Stomach (tissue), 9 donors: ENCODE measurements around the gene CLCA4. TPM values are rescaled to one million over a fixed set of nuclear protein-coding genes. Genes with fewer than 3 reads are reported as not detected.
"Not testable (repeated sequence)": the region's sequence is repeated elsewhere in the genome, so short reads cannot be mapped to it uniquely, and the experiment has no call there.

Experiments
- DNase-seq, 2 donors: peaks; one replicate each; pipeline versions ENCODE4 v3.0.0 to v3.0.0-alpha.2; 2013 to 2019
- H3K27ac ChIP-seq, 5 donors: fragments of 200-600 bp in 4 of 5; sonication (generic) in 4 of 5; one replicate each; pipeline ENCODE4 v1.5.1; 2013 to 2019; ENCODE audit warnings: mild to moderate bottlenecking in 1 of 5, moderate library complexity in 1 of 5
- H3K27me3 ChIP-seq, 3 donors: fragments of 200-600 bp; sonication (generic); one replicate each; pipeline ENCODE4 v1.5.1; 2017 to 2019; ENCODE audit warnings: mixed run types in 1 of 3
- H3K36me3 ChIP-seq, 4 donors: fragments of 200-600 bp; sonication (generic); 1 replicate in 3 of 4; 2 replicates in 1 of 4; pipeline ENCODE4 v1.5.1; 2016 to 2019
- H3K4me1 ChIP-seq, 4 donors: fragments of 200-600 bp; sonication (generic); one replicate each; pipeline ENCODE4 v1.5.1; 2016 to 2019
- H3K4me3 ChIP-seq, 4 donors: fragments of 200-600 bp; sonication (generic) in 3 of 4; one replicate each; pipeline ENCODE4 v1.5.1; 2016 to 2019; ENCODE audit warnings: mild to moderate bottlenecking in 1 of 4
- H3K9me3 ChIP-seq, 4 donors: fragments of 200-600 bp; sonication (generic); one replicate each; pipeline ENCODE4 v1.5.1; 2016 to 2019
- EP300 ChIP-seq: sonication (generic); formaldehyde crosslinking; IDR thresholded peaks from one replicate; pipeline ENCODE4 v1.6.1; 2017; ENCODE audit warnings: antibody characterized with exemption
- POLR2A ChIP-seq, 4 donors: fragments of 450-650 bp; IDR thresholded peaks; one replicate each; pipeline ENCODE4 v1.6.1; 2016; ENCODE audit warnings: antibody characterized with exemption in 4 of 4, control low read depth in 2 of 4, mild to moderate bottlenecking in 1 of 4, moderate library complexity in 1 of 4
- POLR2AphosphoS5 ChIP-seq, 3 donors: sonication (generic); formaldehyde crosslinking; IDR thresholded peaks; one replicate each; pipeline ENCODE4 v1.6.1; 2016; ENCODE audit warnings: antibody characterized with exemption in 3 of 3
- WGBS, 5 donors: extraction: QIAGEN DNeasy Blood & Tissue Kit in 3 of 5; methylation state at CpG; one replicate each; pipeline versions ENCODE4 v1.1.5 to v1.1.7; 2013 to 2018; 5-methylcytosine and 5-hydroxymethylcytosine counted together
- intact Hi-C: fragments of 100-400 bp; cut with DNase I; formaldehyde crosslinking; loops from one replicate; pipeline ENCODE4 v1.15.1; 2023; ENCODE audit warnings: low total_unique reads
- polyA plus RNA-seq, 3 donors: library from polyadenylated mRNA; stranded (reverse); fragments of 200-250 nt; gene quantifications; one replicate each; pipeline ENCODE4 v1.2.3, GENCODE V29; 2013
- total RNA-seq, 5 donors: library from RNA; depleted of rRNA; stranded (reverse); fragments of >200 nt; gene quantifications; one replicate each; pipeline versions ENCODE4 v1.1.0 to v1.2.3, GENCODE V29; 2014 to 2016
- TF ChIP-seq, protein P1 (sequence below), 7 experiments: fragments of 450-650 bp in 4 of 7; fragments of 200-600 bp in 3 of 7; sonication (generic) in 3 of 7; IDR thresholded peaks; one replicate each; pipeline ENCODE4 v1.5.1; 2016 to 2019; ENCODE audit warnings: antibody characterized with exemption in 7 of 7, control low read depth in 2 of 7, mild to moderate bottlenecking in 1 of 7
- donor health status: healthy with polysubstance abuse.
- donor health status: Bipolar disorder and iron deficiency.
- donor health status: healthy.

Gene CLCA4
- total and polyA plus RNA-seq, 8 donors = 0.46 to 142 (median 1.1) TPM; not detected in 5

DNA sequence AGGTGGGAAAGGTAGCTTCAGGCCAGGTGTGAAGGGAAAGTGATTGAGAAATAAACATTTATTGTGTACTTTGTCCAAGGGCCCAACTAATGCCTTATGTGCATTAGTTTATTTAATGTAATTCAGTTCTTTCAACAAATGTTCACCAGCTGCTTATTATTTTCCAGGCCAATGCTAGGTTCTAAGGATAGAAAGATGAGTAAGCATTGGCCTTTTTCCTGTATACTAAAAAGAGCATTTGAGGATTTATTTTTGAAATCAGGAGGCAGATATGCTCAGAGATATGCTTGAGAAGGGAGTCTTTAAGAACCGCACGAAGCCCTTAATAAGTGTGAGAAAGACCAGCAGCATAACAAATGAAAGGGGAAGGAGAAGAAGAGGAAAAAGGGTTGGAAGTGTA lies 46.2 kb upstream of the CLCA4 start:
- WGBS, 5 donors = 54 to 79% (median 72%) methylated on average over 2 of the region's 2 CpGs
- DNase-seq = no peak
- no peak overlapping the region for H3K27ac ChIP-seq
- no peak for TF ChIP-seq POLR2A (IDR thresholded peaks at IDR 0.05)
- no peak for TF ChIP-seq EP300
- TF ChIP-seq, protein P1, sequence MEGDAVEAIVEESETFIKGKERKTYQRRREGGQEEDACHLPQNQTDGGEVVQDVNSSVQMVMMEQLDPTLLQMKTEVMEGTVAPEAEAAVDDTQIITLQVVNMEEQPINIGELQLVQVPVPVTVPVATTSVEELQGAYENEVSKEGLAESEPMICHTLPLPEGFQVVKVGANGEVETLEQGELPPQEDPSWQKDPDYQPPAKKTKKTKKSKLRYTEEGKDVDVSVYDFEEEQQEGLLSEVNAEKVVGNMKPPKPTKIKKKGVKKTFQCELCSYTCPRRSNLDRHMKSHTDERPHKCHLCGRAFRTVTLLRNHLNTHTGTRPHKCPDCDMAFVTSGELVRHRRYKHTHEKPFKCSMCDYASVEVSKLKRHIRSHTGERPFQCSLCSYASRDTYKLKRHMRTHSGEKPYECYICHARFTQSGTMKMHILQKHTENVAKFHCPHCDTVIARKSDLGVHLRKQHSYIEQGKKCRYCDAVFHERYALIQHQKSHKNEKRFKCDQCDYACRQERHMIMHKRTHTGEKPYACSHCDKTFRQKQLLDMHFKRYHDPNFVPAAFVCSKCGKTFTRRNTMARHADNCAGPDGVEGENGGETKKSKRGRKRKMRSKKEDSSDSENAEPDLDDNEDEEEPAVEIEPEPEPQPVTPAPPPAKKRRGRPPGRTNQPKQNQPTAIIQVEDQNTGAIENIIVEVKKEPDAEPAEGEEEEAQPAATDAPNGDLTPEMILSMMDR (IDR thresholded peaks at IDR 0.05) = no peak
- TF ChIP-seq POLR2AphosphoS5 (IDR thresholded peaks at IDR 0.05) = no peak
- H3K4me3 ChIP-seq = no peak overlapping the region
- H3K27me3 ChIP-seq = peaks cover 0 to 8% (median 0%) of the 10 kb centered on the region in 3 donors
- intact Hi-C loops = loop anchor here (10.0 kb wide), 1 partner anchor 126 kb away; no protein-coding TSS in a partner anchor
- H3K4me1 ChIP-seq = peaks cover 6 to 45% (median 14%) of the 10 kb centered on the region in 4 donors
- H3K36me3 ChIP-seq = no peaks in the 10 kb centered on the region
- H3K9me3 ChIP-seq = no peaks in the 10 kb centered on the region

GRCh38 chr1:86502125-86502646 lies 44.7 kb upstream of the CLCA4 start:
- intact Hi-C loops = loop anchor here (10.0 kb wide), 1 partner anchor 127 kb away; no protein-coding TSS in a partner anchor
- DNase-seq = peak in 1 of 2 donors; percentile 44
- not testable (repeated sequence) for H3K27me3 ChIP-seq, H3K9me3 ChIP-seq, H3K36me3 ChIP-seq, H3K27ac ChIP-seq
- 21 to 55% (median 39%) methylated on average over 16 of the region's 16 CpGs for WGBS, 5 donors
- Histone ChIP-seq H3K4me3 (peak overlapping the region in 3 of 4 donors; percentile 4 to 22 (median 20)), H3K4me1 (peaks cover 6 to 49% (median 14%) of the 10 kb centered on the region in 4 donors)
- TF ChIP-seq, protein P1 (IDR thresholded peaks at IDR 0.05) = peak in 3 of 7 experiments; percentile 15 to 45 (median 34)

GRCh38 chr1:86502721-86503405 lies 44.0 kb upstream of the CLCA4 start:
- Histone ChIP-seq H3K27ac (peak overlapping the region in 3 of 5 donors; percentile 22 to 60 (median 26)), H3K9me3 (no peaks in the 10 kb centered on the region), H3K36me3 (no peaks in the 10 kb centered on the region), H3K4me1 (peaks cover 6 to 49% (median 14%) of the 10 kb centered on the region in 4 donors), H3K27me3 (peaks cover 0 to 8% (median 0%) of the 10 kb centered on the region in 3 donors), H3K4me3 (peak overlapping the region in 3 of 4 donors; percentile 4 to 33 (median 20))
- 35 to 62% (median 42%) methylated on average over 18 of the region's 18 CpGs for WGBS, 5 donors
- intact Hi-C loops = loop anchor here (10.0 kb wide), 1 partner anchor 128 kb away; no protein-coding TSS in a partner anchor
- peak in 1 of 2 donors; percentile 47 for DNase-seq
- no peak for TF ChIP-seq POLR2A (IDR thresholded peaks at IDR 0.05)
- TF ChIP-seq POLR2AphosphoS5 (IDR thresholded peaks at IDR 0.05) = no peak
- TF ChIP-seq, protein P1 (IDR thresholded peaks at IDR 0.05) = no peak
- TF ChIP-seq EP300 = no peak

GRCh38 chr1:86503406-86504136 lies 43.3 kb upstream of the CLCA4 start:
- intact Hi-C loops = loop anchor here (10.0 kb wide), 1 partner anchor 129 kb away; no protein-coding TSS in a partner anchor
- H3K27me3 ChIP-seq = peaks cover 0 to 7% (median 0%) of the 10 kb centered on the region in 3 donors
- H3K36me3 ChIP-seq = no peaks in the 10 kb centered on the region
- 19 to 39% (median 30%) methylated on average over 18 of the region's 18 CpGs for WGBS, 5 donors
- peaks cover 6 to 49% (median 14%) of the 10 kb centered on the region in 4 donors for H3K4me1 ChIP-seq
- TF ChIP-seq, protein P1 (IDR thresholded peaks at IDR 0.05) = no peak
- TF ChIP-seq POLR2AphosphoS5 (IDR thresholded peaks at IDR 0.05) (no peak), POLR2A (IDR thresholded peaks at IDR 0.05) (no peak), EP300 (no peak)
- peak in 1 of 2 donors; percentile 66 for DNase-seq
- H3K4me3 ChIP-seq = peak overlapping the region; percentile 18 to 33 (median 20)
- no peaks in the 10 kb centered on the region for H3K9me3 ChIP-seq
- H3K27ac ChIP-seq = peak overlapping the region in 3 of 5 donors; percentile 22 to 60 (median 26)
